GM18868 (cell line): ENCODE results near the gene SYDE1.

Source experiments
- ATAC-seq: cut with Tn5 transposase; IDR thresholded peaks from one replicate; pipeline ENCODE4 v1.9.1; 2021; ENCODE audit warnings: mild to moderate bottlenecking, moderate library complexity; ENCODE audit not compliant: unreplicated experiment

SYDE1 gene

DNA sequence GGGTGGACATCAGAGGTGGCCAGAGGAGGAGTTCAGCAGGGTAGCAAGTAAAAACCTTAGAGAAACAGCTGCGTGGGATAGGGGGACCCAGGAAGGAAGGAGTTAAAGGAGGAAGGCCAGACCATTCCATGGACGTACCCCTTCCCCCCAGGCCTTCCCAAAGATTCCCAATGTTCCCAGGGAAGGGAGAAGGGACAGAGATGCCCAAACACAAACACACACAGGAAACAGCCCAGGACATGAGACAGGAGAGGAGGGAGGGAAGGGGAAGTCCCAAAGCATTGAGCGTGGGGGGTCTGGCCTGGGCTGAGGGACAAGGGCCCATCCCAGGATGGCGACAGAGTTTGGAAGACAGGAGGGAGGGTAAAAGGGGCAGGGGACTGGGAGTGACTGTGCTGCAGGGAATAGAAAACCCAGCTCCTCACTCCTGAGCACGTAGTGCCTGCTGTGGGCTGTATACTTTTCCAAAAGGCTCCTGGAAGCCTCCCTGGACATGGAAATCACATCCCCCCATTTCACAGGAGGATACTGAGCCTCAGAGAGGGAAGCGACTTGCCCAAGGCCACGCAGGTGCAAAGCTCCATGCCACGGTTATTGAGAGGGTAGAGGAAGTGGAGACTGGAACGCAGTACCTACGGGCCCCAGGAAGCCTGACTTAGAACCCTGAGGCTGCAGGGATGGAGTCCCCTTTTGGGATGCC lies 1.1 kb downstream of the SYDE1 start:
- ATAC-seq, result no peak

DNA sequence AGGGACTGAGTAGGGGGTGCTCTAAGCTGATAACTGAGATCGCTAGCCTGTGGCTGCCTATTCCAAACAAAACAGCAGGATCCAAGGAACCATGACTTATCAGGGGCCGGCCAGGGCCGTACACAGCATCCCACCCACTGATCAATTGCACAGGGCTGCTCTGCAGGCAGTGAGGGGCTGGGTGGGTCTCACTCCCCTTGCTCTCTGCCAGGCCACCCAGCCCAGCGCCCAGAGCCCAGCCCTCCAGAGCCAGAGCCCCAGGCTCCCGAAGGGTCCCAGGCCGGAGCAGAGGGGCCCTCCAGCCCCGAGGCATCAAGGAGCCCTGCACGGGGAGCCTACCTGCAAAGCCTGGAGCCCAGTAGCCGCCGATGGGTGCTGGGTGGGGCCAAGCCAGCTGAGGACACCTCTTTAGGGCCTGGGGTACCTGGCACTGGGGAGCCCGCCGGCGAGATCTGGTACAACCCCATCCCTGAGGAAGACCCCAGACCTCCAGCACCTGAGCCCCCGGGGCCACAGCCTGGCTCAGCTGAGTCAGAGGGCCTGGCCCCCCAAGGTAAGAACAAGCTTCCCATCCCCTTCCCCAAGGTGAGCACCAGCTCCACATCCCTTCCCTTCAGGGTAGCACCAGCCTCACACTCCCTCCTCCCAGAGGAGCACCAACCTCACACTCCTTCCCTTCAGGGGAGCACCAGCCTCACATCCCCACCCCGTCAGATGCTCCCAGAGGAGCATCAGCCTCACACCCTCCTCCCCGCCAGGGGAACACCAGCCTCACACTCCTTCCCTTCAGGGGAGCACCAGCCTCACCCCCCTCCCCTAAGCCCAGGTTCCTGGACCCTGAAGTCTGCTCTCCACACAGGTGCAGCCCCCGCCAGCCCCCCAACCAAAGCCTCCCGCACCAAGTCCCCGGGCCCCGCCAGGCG lies 1.9 kb downstream of the SYDE1 start:
- no peak for ATAC-seq

- no peak for ATAC-seq
These were observed 2.7 kb downstream of the SYDE1 start for GRCh38 chr19:15109768-15110417.

DNA sequence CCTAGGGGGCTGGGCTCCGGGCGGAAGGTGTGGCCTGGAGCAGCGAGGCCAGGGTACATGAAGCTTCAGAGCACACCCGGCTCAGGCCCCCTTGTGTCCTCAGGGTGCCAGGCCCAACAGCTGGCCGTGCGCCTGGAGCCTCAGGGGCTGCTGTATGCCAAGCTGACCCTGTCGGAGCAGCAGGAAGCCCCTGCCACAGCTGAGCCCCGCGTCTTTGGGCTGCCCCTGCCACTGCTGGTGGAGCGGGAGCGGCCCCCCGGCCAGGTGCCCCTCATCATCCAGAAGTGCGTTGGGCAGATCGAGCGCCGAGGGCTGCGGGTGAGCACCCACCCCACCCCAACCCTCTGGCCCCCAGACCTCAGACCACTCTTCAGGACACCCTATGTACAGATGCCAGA lies 3.2 kb downstream of the SYDE1 start:
- no peak for ATAC-seq

- ATAC-seq, result no peak
These were observed 4.6 kb downstream of the SYDE1 start for GRCh38 chr19:15111758-15112157.

GRCh38 chr19:15112385-15112784 lies 5.2 kb downstream of the SYDE1 start:
- no peak for ATAC-seq

GRCh38 chr19:15113245-15114152 lies 6.3 kb downstream of the SYDE1 start:
- ATAC-seq, result no peak

GRCh38 chr19:15114153-15114540 lies 6.9 kb downstream of the SYDE1 start:
- no peak for ATAC-seq

DNA sequence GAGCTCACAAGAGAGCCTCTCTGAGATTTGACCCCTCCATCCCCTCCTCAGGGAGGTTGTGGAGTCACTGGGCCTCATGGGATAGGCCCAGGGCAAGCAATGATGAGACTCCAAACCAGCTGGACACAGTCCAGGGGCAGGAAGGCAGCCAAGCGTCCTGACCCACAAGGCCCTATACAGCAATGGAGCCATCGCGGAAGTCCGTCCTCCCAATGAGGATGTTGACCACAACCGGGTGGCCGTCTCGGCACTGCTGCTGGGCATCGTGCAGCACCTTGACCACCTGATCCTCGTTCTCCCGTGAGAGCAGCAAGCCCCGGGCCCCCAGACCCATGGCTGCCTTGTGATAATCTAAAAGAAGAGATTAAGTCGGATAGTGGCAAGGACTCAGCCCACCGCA lies 7.9 kb downstream of the SYDE1 start:
- ATAC-seq, result no peak

GRCh38 chr19:15115762-15116615 lies 8.8 kb downstream of the SYDE1 start:
- ATAC-seq, result no peak

GRCh38 chr19:15116856-15117255 lies 9.7 kb downstream of the SYDE1 start:
- ATAC-seq, result no peak

- no peak for ATAC-seq
These were observed 11.0 kb downstream of the SYDE1 start for GRCh38 chr19:15118248-15118647.

DNA sequence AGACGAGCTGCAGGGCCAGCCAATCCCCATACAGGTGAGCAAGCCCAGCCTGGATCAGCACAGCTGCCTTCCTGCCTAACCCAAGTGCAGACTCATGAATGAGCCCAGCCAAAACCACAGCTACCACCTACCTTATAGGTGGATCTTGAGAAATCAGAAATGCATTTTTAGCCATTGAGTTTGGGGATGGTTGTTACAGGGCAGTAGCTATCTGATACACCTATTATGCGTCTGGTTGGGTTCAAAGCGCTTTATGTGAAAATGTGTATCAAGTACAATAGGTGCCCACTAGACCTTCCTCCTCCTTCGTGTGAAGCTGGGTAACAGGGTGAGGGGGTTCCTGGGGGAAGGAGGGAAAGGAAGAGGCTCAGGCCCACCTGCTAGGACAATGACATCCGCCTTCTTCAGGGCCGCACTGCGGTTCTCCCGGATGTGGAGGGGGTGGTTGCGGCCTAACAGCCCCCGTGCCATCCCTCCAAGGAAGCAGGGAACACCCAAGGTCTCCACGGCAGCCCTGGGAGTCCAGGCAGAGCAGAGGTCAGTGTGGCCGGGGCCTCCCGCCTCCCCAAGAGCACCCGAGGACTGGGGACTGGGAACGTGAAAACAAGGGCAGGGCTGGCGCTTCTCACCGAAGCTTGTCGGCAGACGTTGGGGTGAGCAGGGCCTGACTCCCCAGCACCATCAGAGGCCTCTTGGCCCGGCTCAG lies 11.7 kb downstream of the SYDE1 start:
- no peak for ATAC-seq

GRCh38 chr19:15120135-15121026 lies 13.2 kb downstream of the SYDE1 start:
- no peak for ATAC-seq

GRCh38 chr19:15122331-15123030 lies 15.3 kb downstream of the SYDE1 start:
- ATAC-seq, result no peak

GRCh38 chr19:15123031-15123890 lies 16.1 kb downstream of the SYDE1 start:
- ATAC-seq, result no peak

DNA sequence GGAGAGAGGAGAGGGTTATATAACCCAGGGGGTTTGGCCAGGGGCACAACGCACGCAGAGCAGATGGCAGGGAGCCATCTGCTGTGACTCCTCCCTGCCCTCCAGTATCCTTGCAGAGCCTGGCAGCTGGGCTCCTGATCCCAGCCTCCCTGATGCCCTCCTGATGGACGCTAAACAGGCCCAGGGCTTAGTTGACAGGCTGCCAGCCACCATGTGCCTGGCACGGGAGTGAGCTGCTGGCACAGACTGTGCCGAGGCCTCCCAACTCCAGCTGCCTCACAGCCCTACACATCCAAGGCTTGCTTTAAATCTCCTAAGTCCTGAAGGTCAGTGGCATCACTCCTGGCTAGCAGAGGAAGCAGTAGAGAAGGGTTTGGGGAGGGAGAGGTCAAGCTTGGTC lies 16.7 kb downstream of the SYDE1 start:
- ATAC-seq, result no peak
